GM19455 (cell line): ENCODE measurements around the gene CR1L.
"Not testable (repeated sequence)": the region's sequence is repeated elsewhere in the genome, so short reads cannot be mapped to it uniquely, and the experiment has no call there.

Source experiments
- ATAC-seq: cut with Tn5 transposase; IDR thresholded peaks from one replicate; pipeline ENCODE4 v1.9.1; 2021; ENCODE audit not compliant: unreplicated experiment

CR1L gene

DNA sequence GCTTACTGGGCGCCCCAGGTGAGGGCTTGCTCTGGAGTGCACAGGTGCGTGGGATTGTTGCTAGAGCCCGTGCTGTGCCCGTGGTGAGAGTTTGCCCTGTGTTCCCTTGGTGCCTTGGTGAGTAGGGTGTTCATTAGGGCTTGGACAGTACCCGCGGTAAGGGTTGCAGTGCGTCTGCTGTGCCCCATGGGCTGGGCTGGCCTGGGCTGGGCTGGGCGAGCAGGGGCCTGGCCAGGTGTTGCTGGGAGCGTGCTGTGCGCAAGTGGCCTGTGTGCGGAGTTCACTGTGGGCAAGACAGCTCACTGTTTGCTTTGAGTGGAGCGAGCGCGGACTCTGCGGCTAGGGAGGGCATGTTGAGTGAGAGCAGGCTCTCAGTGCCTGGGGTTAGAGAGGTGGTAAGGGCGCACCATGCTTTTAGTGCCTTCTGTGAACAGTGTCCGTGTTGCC, 725 bp downstream of the CR1L start:
- no peak for ATAC-seq

- no peak for ATAC-seq
These were observed 1.2 kb downstream of the CR1L start for GRCh38 chr1:207646171-207646570.

GRCh38 chr1:207646944-207647579, 2.1 kb downstream of the CR1L start:
- no peak for ATAC-seq

DNA sequence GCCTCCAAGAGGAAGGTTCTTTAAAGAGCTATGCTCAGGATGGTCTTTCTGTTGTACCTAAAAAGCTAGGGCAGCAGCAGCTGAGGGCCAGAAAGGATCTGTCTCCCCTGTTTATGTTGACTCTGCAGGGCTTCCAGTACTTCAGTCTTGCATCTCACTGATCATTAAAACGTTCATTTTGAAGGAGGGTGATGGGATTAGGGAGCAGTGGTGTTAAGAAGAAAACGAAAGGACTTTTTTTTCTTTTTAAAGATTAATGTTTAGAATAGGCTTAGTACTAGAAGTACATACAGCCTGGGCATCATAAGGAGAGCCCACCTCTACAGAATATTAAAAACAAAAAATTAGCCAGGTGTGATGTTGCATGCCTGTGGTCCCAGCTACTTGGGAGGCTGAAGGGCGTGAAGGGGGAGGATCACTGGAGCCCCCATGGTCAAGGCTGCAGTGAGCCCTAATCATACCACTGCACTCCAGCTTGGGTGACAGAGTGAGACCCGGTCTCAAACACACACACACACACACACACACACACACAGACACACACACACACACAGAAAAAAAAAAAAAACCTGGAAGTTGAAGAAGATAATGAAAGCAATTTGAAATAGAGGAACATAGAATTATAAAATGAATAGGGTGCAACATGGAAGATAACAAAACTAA, 2.9 kb downstream of the CR1L start:
- ATAC-seq: no peak

- ATAC-seq: no peak
These were observed 3.6 kb downstream of the CR1L start for GRCh38 chr1:207648334-207649209.

DNA sequence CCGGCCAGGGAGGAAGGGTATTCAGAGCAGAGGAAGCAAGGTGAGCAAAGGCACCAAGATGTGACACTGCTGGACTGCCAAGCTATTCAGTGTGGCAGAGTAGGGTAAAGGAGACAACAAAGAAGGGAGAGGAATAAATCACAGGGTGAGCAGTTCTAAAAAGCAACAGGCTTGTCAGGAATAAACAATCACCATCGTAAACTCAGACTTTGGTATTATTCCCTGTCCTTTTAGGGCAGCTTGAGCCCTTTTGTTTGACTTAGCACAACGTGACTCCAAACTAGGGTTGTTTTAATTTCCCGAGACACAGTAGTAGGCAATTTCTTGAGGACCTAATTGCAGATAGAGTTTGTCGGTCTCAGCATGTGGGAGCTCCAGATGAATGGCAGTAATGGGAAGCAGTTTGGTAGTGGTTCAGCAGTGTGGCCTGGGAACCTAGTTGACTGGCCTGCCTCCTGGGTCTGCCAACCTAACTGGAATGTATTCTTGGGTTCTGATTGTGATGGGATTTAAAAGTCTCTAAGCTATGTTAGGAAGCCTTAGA, 4.3 kb downstream of the CR1L start:
- ATAC-seq: no peak

DNA sequence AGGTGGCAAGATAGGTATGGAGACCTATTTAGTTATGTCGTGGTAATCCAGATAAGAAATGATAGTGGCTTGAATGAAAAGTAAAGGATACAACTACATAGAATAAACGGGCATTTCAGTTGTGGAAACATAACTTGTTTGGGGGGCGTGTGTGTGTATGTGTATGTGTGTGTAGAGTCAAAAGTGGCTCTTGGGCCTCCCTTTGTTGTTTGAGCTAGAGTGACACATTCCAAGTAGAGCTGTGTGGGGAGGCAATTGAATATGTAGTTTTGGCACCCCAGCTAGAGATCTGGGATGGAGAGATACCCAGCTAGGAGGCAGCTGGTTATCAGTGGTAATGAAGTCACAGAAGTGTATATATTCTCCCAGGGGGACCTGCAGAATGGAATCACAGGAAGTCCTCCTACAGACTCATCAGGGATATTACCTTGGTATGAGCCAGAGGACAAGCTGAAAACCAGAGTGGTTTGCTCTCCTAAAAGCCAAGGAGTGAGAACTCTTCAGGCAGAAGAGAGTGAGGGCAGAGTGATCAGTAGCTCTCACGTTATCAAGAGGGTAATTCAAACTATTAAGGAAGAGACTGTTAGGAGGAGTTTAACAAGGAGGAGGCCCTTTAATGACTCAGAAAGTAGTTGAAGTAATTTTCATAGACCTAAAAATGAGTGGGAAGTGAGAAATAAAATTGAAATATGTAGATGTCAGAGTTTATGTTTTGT, 5.1 kb downstream of the CR1L start:
- ATAC-seq: no peak

GRCh38 chr1:207651583-207651982, 6.7 kb downstream of the CR1L start:
- ATAC-seq: no peak

- no peak for ATAC-seq
These were observed 9.4 kb downstream of the CR1L start for GRCh38 chr1:207654320-207654719.

DNA sequence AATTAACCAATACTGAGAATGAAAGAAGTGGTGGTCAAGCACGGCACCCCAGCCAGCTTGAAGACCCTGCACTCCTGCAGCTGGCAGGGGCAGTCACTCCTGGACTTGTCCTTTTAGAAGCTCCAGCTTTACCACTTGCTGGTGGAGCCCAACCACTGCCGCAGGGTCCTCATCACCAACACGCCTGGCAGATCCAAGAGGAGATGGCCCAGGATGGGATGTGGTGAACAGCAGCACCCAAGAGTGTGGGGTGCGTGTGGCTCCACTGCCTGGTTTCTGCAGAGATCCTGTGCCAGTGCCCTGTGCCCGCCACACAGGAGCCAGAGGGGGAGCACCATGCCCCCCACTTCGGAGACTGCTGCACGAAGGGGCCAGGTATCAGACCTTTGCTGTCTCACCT, 13.5 kb downstream of the CR1L start:
- no peak for ATAC-seq

GRCh38 chr1:207658904-207659485, 14.1 kb downstream of the CR1L start:
- ATAC-seq: no peak

GRCh38 chr1:207659545-207660153, 14.7 kb downstream of the CR1L start:
- no peak for ATAC-seq

- ATAC-seq: not testable (repeated sequence)
These were observed 16.5 kb downstream of the CR1L start for GRCh38 chr1:207661420-207661819.

DNA sequence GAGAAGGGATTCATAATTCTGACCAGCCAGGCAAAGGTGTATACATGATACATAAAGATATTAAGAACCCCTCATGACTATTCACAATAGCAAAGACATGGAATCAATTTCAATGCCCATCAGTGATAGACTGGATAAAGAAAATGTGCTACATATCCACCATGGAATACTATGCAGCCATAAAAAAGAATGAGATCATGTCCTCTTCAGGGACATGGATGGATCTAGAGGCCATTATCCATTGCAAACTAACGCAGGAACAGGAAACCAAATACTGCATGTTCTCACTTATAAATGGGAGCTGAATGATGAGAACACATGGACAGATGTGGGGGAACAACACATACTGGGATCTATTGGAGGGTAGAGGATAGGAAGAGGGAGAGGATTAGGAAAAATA, 21.4 kb downstream of the CR1L start:
- no peak for ATAC-seq

DNA sequence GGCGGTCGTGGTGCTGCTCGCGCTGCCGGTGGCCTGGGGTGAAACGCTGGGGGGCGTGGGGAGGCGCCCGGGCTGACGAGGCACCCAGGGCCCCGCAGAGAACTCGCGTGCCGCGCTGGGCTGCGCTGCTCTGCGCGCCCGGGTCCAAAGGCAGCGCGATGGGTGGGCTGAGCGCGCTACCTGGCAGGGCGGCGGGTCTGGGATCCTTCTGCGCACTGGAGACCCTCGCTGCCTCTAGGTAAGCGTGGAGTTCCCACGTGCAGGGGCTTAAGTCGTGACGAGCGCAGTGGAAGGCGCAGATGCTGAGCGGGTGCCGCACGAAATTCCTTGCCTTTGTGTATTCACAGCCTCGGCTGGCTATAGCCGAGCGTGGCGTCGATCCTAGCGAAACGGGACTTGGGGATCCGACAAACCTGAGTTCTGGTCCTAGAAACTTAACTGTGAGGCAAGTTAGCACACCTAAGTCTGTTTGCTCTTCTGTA, 24.6 kb downstream of the CR1L start:
- no peak for ATAC-seq

DNA sequence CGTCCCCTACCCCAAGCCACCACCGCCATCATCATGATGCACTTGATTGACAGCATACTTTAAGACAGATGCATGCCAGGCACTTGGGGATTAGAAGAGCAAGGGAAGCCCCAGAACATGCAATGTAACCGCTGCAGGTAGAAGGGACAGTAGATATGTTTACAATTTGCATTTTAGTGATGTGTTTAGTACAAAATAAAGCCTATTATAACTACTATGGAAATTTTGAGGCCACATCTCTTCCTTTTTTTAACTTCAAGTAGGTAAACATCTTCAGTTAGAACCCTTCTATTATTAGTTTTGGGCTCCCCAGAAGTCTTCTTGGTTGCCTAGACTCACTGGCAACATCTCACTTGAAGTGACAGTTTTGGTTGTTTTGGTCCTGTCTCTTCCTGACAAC, 25.3 kb downstream of the CR1L start:
- ATAC-seq: peak; percentile 75

DNA sequence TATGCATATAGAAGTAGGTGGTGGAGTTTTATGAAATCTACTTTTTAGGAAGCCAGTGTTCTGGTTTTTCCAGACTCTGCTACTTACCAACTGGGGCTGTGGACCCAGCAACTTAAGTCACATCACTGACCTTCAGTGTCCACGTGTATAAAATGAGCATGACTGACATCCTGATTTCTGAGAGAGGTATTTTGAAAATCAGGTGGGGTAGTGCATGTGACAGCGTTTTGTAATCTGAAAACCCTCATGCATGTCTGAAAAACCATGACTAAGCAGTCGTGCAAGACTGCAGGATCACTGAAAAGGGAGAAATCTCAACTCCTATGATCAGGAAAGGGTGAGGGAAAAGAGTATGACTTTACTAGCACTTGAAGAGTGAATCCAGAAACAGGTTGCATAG, 26.1 kb downstream of the CR1L start:
- no peak for ATAC-seq

DNA sequence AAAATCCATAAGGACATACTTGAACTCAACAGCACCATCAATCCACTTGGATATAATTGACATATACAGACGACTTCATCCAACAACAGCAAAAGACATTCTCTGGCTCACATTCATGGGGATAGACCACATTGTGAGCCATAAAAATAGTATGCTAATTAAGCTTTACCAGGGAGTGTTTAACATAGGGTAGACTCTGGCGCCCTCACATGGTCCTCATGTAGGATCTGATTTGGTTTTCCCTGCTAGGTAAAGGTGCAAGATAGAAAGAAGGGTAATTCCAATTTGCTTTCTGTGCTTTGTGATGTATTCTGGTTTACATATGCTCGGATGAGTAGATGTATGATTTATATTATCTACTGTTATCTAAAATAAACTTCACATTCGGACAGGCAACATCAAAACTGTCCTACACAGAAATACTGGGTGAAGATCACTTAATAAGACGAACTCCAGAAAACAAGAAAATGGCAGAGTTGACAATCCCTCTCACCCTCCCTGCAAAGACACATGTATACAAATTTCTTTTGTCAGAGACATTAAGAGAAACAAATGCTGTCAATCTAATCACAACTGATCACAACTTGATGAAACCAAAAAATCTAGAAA, 27.7 kb downstream of the CR1L start:
- no peak for ATAC-seq

GRCh38 chr1:207673399-207673798, 28.5 kb downstream of the CR1L start:
- no peak for ATAC-seq

- no peak for ATAC-seq
These were observed 31.2 kb downstream of the CR1L start for GRCh38 chr1:207676153-207676552.
